H7 (cell line): ENCODE results near the gene SCART1. TPM values are rescaled to one million over a fixed set of nuclear protein-coding genes. Genes with fewer than 3 reads are reported as not detected.
"Not testable (repeated sequence)": the region's sequence is repeated elsewhere in the genome, so short reads cannot be mapped to it uniquely, and the experiment has no call there.

Experiments used
- DNase-seq: peaks from one replicate; pipeline ENCODE4 v3.0.0; 2012
- H3K27me3 ChIP-seq: 2 replicates; pipeline ENCODE4 v1.6.0; 2011; ENCODE audit warnings: mild to moderate bottlenecking, low read length; ENCODE audit not compliant: control insufficient read depth, insufficient read depth
- H3K36me3 ChIP-seq: replicated peaks from 2 replicates; pipeline ENCODE4 v1.5.1; 2011; ENCODE audit warnings: low read length; ENCODE audit not compliant: control insufficient read depth, insufficient read depth
- H3K4me3 ChIP-seq: 2 replicates; pipeline ENCODE4 v1.5.1; 2011; ENCODE audit warnings: low read depth, mild to moderate bottlenecking, control low read depth, low read length, moderate library complexity; ENCODE audit not compliant: insufficient read depth
- total RNA-seq: library from RNA; depleted of rRNA; stranded (reverse); fragments of >200 nt; shearing (Covaris generic); gene quantifications from 2 replicates; pipeline ENCODE4 v1.2.3, GENCODE V29; 2014; rRNA removed

SCART1 gene
- total RNA-seq, 1 experiment from 2014 or later = 0.03 TPM

DNA sequence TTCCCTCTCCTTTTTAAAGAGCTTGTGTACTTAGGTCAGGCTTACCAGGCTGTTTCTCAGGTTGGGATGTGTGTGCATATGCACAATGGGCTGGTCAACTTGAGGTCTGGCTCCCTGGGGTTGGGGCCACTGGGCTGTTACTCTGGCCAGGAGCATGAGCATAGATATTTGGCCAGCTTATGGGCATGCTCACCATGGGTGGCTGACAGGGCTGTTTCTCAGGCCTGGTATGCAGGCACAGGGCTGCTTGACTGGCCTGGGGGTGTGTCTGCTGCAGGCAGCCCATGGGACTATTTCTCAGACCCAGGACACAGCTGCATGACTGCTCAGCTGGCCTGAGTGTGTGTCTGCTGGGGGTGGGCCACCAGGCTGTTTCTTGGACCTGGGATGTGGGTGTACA is 34.6 kb downstream of the SCART1 start:
- Histone ChIP-seq H3K27me3 (no peaks in the 10 kb centered on the region), H3K4me3 (no peak overlapping the region), H3K36me3 (no peaks in the 10 kb centered on the region)
- DNase-seq = no peak

DNA sequence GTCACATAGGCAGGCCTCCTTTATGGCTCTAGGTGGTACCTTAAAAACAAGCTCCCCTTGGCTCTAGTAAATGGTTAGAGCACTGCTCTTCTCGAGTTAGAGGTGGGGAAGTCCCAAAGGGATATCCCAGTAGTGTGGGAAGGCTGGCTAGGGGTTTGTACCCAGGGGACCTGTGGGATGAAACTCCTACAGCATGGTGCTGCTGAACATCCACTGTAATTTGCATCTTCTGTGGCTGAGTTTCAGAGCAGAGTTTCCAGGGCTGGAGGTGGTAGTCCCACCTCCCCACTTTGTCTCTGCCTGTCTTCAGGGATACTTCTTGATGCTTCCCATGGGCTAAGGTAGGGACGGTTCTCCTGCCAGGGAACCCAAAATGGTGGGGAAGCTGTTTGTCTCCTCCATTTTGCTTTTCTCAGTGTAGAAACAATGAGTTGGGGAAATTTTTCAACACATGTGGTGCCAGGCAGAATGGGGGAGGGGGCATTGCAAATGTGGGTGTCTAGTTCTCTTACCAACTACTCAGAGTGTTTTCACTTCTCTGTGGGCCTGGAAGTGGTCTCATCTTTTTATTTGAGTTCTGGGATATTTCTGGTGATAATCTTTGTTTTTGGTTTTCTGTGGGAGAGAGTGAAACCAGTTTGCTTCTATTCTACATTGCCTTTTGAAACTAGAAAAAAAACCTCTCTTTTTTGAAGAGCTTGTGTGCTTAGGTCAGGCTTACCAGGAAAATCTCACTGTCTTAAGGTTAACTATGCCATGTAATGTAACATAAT is 36.3 kb downstream of the SCART1 start:
- no peaks in the 10 kb centered on the region for H3K36me3 ChIP-seq
- H3K4me3 ChIP-seq = no peak overlapping the region
- DNase-seq = no peak
- H3K27me3 ChIP-seq = no peaks in the 10 kb centered on the region

DNA sequence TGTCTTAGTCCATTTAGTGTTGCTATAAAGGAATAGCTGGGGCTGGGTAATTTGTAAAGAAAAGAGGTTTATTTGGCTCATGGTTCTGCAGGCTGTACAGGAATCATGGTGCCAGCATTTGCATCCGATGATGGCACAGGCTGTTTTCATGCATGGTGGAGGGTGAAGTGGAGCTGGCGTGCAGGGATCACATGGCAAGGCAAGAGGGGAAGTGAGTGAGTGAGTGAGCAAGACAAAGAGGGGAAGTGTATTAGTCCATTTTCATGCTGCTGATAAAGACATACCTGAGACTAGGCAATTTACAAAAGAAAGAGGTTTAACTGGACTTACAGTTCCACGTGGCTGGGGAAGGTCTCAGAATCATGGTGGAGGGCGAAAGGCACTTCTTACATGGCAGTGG is 39.8 kb downstream of the SCART1 start:
- H3K27me3 ChIP-seq, DNase-seq, H3K4me3 ChIP-seq, H3K36me3 ChIP-seq: not testable (repeated sequence)

DNA sequence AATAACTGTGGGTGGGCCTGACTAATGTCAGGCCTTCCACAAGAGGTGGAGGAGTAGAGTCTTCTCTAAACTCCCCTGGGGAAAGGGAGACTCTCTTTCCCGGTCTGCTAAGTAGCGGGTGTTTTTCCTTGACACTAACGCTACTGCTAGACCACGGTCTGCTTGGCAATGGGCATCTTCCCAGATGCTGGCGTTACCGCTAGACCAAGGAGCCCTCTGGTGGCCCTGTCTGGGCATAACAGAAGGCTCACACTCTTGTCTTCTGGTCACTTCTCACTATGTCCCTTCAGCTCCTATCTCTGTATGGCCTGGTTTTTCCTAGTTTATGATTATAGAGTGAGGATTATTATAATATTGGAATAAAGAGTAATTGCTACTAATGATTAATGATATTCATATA is 43.6 kb downstream of the SCART1 start:
- not testable (repeated sequence) for H3K36me3 ChIP-seq, DNase-seq, H3K4me3 ChIP-seq, H3K27me3 ChIP-seq

DNA sequence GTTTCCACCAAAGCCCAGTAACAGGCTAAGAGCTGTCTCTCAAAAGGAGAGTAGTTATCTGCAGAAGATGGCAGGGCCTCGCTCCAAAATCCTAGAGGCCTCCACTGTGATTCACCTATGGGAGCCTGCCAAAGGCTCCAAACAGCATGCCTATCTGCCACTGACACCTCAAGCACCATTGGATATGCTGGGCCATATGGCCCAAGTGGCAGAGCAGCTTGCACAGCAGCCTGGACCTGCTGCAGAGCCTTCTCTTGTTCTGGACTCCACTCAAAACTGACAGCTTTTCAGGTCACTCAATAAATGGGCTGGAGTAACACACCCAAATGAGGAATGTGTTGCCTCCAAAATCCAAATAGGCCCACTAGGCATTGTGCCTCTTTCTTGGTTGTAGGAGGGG is 45.4 kb downstream of the SCART1 start:
- not testable (repeated sequence) for H3K36me3 ChIP-seq, DNase-seq, H3K4me3 ChIP-seq, H3K27me3 ChIP-seq

DNA sequence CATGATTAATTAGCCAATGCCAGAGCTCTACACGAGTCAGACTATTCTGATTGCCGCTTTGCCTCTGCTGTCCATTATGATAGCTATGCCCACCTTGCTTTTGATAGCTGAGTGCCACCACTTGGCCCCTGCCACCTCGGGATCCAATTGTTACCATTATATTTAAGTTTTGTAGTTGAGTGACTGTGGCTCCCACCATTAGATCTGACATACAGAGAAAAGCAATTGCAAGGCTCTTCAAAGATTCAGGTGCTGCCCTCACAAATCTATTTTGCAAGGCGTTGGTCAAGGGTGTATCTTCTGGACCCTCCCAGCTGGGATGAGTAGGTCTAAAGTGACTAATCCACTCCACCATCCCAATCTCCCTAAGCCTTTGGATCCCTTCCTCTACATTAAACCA is 47.2 kb downstream of the SCART1 start:
- not testable (repeated sequence) for DNase-seq, H3K36me3 ChIP-seq, H3K27me3 ChIP-seq, H3K4me3 ChIP-seq

DNA sequence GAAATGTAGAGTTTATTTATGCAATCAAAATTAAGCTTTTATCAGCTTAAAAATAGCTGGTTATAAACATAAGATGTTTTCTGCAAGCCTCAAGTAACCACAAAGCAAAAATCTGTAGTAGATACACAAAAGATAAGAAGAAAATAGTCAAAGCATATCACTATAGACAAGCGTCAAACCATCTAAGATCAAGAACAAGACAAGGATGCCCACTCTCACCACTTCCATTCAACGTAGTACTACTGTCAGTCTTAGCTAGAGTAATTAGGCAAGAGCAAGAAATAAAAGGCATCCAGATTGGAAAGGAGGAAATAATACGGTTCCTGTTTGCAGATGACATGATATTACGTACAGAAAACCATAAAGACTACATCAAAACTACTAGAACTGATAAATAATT is 56.0 kb downstream of the SCART1 start:
- Histone ChIP-seq H3K36me3 (no peaks in the 10 kb centered on the region), H3K4me3 (no peak overlapping the region), H3K27me3 (no peaks in the 10 kb centered on the region)
- no peak for DNase-seq

DNA sequence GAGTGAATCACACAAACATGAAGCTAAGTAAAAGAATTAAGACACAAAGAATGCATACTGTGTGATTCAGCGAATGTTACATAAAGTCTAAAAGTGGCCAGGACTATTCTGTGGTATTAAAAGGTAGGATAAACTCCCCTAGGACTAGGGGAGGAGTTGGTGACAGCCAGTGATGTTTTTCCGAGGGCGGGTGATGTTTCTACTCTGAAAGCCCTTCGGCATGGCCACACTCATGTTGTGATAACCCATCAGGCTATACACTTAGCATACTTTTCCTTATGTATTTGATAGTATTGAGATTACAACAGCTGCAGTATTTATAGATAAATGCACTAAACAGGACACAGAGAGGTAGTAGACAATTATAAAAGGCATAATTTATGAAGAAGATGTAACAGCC is 57.7 kb downstream of the SCART1 start:
- no peaks in the 10 kb centered on the region for H3K36me3 ChIP-seq
- no peak for DNase-seq
- no peaks in the 10 kb centered on the region for H3K27me3 ChIP-seq
- H3K4me3 ChIP-seq = no peak overlapping the region

DNA sequence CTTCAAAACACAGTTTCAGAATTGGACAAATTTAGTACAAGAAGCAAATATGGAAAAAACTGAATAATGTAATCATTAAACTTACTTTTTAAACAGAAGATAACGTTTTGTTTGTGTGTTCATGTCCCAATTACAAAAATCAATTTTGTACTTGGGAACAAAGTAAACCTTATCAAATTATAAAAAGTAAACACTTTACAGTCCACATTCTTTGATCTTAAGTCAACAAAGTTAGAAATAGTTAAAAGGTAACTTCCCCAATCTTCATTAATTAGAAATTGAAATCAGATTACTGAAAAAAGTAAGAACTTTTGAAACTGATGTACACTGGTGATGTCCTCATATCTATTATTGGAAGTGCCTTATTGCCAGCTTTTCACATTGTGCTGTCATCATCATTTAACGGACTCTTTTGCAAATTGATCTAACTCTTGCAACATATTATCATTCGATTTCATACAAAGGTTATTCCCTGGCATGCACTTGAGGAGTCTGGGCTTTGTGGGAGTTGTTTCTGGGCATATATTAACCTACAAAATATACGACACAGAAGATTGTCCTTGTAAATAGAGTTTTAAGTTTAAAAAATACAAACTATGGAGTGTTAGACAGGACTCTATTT is 58.3 kb downstream of the SCART1 start:
- no peak for DNase-seq
- H3K27me3 ChIP-seq = no peaks in the 10 kb centered on the region

DNA sequence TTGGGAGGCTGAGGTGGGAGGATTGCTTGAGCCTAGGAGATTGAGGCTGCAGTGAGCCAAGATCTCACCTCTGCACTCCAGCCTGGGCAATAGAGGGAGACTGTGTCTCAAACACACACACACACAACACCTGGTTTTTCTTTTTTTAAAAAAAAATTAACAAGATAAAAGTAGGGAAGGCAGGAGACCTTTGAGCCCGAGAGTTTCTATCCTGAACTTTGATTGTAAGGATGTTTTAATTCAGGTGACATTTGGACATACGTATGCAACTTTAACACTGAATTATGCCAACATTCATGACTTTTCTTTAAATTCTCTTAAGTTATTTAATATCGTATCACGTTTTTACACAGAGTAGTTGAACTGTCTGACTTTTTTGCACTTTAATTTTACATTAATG is 61.7 kb downstream of the SCART1 start:
- H3K4me3 ChIP-seq = no peak overlapping the region
- no peaks in the 10 kb centered on the region for H3K27me3 ChIP-seq
- DNase-seq = no peak
- H3K36me3 ChIP-seq = no peaks in the 10 kb centered on the region

More for the DNA sequence above, 58.3 kb downstream of the SCART1 start:
- Histone ChIP-seq H3K36me3 (no peaks in the 10 kb centered on the region), H3K4me3 (no peak overlapping the region)

DNA sequence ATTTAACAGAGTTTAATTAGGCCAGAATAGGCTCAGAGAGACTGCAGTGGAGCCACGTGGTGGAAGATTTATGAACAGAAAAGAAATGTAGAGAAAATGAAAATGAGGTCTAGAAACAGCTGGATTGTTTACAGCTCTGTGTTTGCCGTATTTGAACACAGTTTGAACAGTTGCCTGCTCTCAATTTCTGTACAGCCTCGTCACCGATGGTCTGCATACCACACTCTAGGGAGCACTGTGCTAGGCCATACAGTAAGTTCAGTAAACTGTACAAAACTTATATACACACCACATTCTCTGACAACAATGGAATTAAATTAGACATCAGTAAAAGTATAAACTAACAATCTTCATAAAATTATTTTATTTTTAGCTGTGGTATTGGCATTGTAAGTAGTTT is 62.3 kb downstream of the SCART1 start:
- Histone ChIP-seq H3K36me3 (no peaks in the 10 kb centered on the region), H3K27me3 (no peaks in the 10 kb centered on the region), H3K4me3 (no peak overlapping the region)
- no peak for DNase-seq

DNA sequence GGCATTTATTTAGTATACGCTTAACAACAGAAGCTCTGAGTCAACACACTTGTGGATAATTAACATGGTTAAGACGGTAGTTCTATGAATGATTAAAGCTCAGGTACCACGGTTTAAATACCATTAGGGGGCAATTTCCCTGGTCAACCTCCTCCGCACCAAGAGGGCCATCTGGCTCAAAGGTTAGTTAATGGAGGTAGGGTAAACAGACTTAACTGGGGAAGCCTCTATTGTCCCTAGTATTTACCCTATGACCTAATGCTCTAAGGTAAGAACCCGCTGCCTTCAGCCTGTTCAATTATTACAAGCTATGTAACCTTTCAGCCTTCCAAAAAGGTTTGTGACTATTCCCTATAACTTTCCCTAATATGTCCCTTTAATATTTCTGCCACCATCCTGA is 64.8 kb downstream of the SCART1 start:
- not testable (repeated sequence) for H3K27me3 ChIP-seq, H3K4me3 ChIP-seq, DNase-seq, H3K36me3 ChIP-seq

Other genes with a start within 250 kb of the SCART1 start
- 8.8 and 13.4 TPM in 2 replicates for gene UTF1, start 223.7 kb upstream of the SCART1 start, total RNA-seq
- 25.0 and 29.2 TPM in 2 replicates for gene VENTX, start 216.1 kb upstream of the SCART1 start, total RNA-seq
- 1.3 and 1.9 TPM in 2 replicates for gene ADAM8, start 177.1 kb upstream of the SCART1 start, total RNA-seq
- gene TUBGCP2, start 145.1 kb upstream of the SCART1 start, total RNA-seq = 46.4 and 47.1 TPM in 2 replicates
- 46.9 and 48.7 TPM in 2 replicates for gene ZNF511, start 145.0 kb upstream of the SCART1 start, total RNA-seq
- gene CALY, start 117.0 kb upstream of the SCART1 start, total RNA-seq = 2.2 TPM in 1 of 2 replicates, not detected in the other
- gene PRAP1, start 106.6 kb upstream of the SCART1 start, total RNA-seq = not detected in 2 replicates
- gene FUOM, start 95.9 kb upstream of the SCART1 start, total RNA-seq = 27.2 and 50.5 TPM in 2 replicates
- 88.2 and 108 TPM in 2 replicates for gene ECHS1, start 80.6 kb upstream of the SCART1 start, total RNA-seq
- gene PAOX, start 74.7 kb upstream of the SCART1 start, total RNA-seq = 1.3 and 4.1 TPM in 2 replicates
- gene MTG1, start 59.8 kb upstream of the SCART1 start, total RNA-seq = 31.5 and 52.6 TPM in 2 replicates
- gene SPRN, start 29.3 kb upstream of the SCART1 start, total RNA-seq = 0.18 TPM in 1 of 2 replicates, not detected in the other
- gene CYP2E1, start 73.4 kb downstream of the SCART1 start, total RNA-seq = 0.90 and 1.2 TPM in 2 replicates
- not detected in 2 replicates for gene SYCE1, start 111.6 kb downstream of the SCART1 start, total RNA-seq
- 0.45 TPM in 1 of 2 replicates, not detected in the other for gene FRG2B, start 172.8 kb downstream of the SCART1 start, total RNA-seq